ENCODE measurements around the gene MSGN1.

GRCh38 chr2:17768894-17769293, 47.4 kb upstream of the MSGN1 start:
- TF ChIP-seq POLR2AphosphoS5 (IDR thresholded peaks at IDR 0.05) (no peak), CTCF (IDR thresholded peaks at IDR 0.05) (no peak), POLR2A (IDR thresholded peaks at IDR 0.05) (no peak), EP300 (IDR thresholded peaks at IDR 0.05; ENCODE audit: low read depth) (no peak)
